Upper lobe of left lung (tissue), 4 donors: ENCODE results near the gene CDH20.

ENCODE experiments used
- POLR2A ChIP-seq, 4 donors: fragments of 450-650 bp; IDR thresholded peaks; one replicate each; pipeline ENCODE4 v1.5.1; 2016 to 2017; ENCODE audit warnings: antibody characterized with exemption in 4 of 4, mild to moderate bottlenecking in 2 of 4
- TF ChIP-seq, protein P1 (sequence below), 6 experiments: fragments of 450-650 bp in 4 of 6; fragments of 200-600 bp in 2 of 6; sonication (generic) in 2 of 6; IDR thresholded peaks; one replicate each; pipeline ENCODE4 v1.5.1; 2016 to 2019; ENCODE audit warnings: antibody characterized with exemption in 6 of 6

GRCh38 chr18:61549416-61549815 is 216.2 kb downstream of the CDH20 start:
- no peak for TF ChIP-seq POLR2A (IDR thresholded peaks at IDR 0.05)
- TF ChIP-seq, protein P1, sequence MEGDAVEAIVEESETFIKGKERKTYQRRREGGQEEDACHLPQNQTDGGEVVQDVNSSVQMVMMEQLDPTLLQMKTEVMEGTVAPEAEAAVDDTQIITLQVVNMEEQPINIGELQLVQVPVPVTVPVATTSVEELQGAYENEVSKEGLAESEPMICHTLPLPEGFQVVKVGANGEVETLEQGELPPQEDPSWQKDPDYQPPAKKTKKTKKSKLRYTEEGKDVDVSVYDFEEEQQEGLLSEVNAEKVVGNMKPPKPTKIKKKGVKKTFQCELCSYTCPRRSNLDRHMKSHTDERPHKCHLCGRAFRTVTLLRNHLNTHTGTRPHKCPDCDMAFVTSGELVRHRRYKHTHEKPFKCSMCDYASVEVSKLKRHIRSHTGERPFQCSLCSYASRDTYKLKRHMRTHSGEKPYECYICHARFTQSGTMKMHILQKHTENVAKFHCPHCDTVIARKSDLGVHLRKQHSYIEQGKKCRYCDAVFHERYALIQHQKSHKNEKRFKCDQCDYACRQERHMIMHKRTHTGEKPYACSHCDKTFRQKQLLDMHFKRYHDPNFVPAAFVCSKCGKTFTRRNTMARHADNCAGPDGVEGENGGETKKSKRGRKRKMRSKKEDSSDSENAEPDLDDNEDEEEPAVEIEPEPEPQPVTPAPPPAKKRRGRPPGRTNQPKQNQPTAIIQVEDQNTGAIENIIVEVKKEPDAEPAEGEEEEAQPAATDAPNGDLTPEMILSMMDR (IDR thresholded peaks at IDR 0.05), result no peak
